ENCODE results near the gene NPTN. TPM values are rescaled to one million over a fixed set of nuclear protein-coding genes. Genes with fewer than 3 reads are reported as not detected.

NPTN gene
- total and polyA plus RNA-seq, 5 donors from 2014 or later: 35.4 to 45.3 (median 37.5) TPM

DNA sequence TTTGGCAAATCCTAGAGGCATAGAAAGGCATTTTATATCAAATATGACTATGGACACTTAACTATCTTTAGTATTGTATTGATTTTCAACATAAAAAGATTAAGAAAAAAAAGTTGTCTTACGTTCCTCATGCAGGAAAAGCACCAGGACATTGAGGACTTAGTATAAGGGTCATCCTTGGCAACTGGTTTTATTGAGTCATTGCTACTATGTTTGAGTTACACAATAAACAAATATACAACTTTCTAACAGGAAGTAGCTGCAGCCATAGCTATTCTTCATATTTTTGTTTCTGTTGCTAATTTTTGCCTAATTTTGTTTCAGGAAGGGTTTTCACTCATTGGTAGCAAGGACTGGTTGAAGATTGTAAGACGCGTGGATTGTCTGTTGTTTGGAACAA, 93.0 kb downstream of the NPTN start:
- no peak overlapping the region for H3K27ac Mint-ChIP-seq
- no peak for ATAC-seq (ENCODE audit: low read depth in 2 of 2)
- no peak for DNase-seq
- no peaks in the 10 kb centered on the region for H3K9me3 Mint-ChIP-seq
- Histone ChIP-seq H3K4me1 (ENCODE audit: control insufficient read depth, insufficient read depth, low read length, poor library complexity, severe bottlenecking) (no peaks in the 10 kb centered on the region), H3K27me3 (ENCODE audit: control insufficient read depth, insufficient read depth, low read length) (no peaks in the 10 kb centered on the region), H3K9me3 (ENCODE audit: control insufficient read depth in 2 of 2, low read length in 2 of 2) (no peaks in the 10 kb centered on the region), H3K4me3 (ENCODE audit: low read depth, low read length) (no peak overlapping the region), H3K36me3 (ENCODE audit: control insufficient read depth, insufficient read depth, low read length) (no peaks in the 10 kb centered on the region), H3K27ac (ENCODE audit: insufficient read depth, low read length, poor library complexity, severe bottlenecking) (no peak overlapping the region)
- H3K27me3 Mint-ChIP-seq: no peaks in the 10 kb centered on the region
- H3K36me3 Mint-ChIP-seq: no peaks in the 10 kb centered on the region
- H3K4me1 Mint-ChIP-seq: no peaks in the 10 kb centered on the region
- no peak overlapping the region for H3K4me3 Mint-ChIP-seq

DNA sequence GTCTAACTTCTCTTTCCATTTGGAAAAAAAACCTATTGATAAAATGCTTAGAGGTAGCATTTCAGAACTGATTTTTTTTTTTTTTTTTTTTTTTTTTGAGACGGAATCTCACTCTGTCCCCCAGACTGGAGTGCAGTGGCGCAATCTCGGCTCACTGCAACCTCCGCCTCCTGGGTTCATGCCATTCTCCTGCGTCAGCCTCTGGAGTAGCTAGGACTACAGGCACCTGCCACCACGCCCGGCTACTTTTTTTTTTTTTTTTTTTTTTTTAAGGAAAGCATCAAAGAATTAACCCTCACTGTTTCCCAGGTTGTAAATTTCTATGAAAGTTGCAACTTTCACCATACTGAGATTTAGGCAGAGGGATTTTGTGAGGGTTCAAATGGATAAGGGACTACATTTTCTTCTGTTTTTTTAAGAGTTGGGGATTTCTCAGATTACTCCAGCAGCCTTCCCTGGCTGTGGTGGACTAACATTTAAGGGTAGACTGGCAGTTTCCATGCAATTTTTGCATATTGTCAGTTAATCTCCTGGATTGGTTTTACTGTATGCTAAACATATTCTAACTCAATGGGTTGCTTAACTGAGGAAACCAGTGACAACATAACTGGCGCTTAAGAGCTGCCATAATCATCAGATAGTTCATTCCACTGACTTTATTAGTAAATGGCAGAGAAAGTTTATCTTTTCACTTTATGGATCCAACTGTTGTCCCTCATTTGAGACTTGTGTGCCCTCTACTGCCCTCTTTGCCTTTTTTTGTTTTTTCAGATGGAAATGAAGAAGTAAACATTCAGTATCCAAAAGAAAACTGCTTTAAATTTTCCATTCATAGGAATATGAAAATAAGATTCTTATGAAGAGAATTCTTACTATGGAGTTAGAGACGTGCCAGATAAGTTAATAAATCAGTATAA, 93.7 kb downstream of the NPTN start:
- Mint-ChIP-seq H3K27me3 (no peaks in the 10 kb centered on the region), H3K4me3 (no peak overlapping the region), H3K27ac (no peak overlapping the region), H3K9me3 (no peaks in the 10 kb centered on the region), H3K4me1 (no peaks in the 10 kb centered on the region), H3K36me3 (no peaks in the 10 kb centered on the region)
- H3K9me3 ChIP-seq (ENCODE audit: control insufficient read depth in 2 of 2, low read length in 2 of 2): no peaks in the 10 kb centered on the region
- ATAC-seq (ENCODE audit: low read depth in 2 of 2): no peak
- no peak for DNase-seq
- H3K36me3 ChIP-seq (ENCODE audit: control insufficient read depth, insufficient read depth, low read length): no peaks in the 10 kb centered on the region
- no peaks in the 10 kb centered on the region for H3K4me1 ChIP-seq (ENCODE audit: control insufficient read depth, insufficient read depth, low read length, poor library complexity, severe bottlenecking)
- H3K27me3 ChIP-seq (ENCODE audit: control insufficient read depth, insufficient read depth, low read length): no peaks in the 10 kb centered on the region
- no peak overlapping the region for H3K4me3 ChIP-seq (ENCODE audit: low read depth, low read length)
- H3K27ac ChIP-seq (ENCODE audit: insufficient read depth, low read length, poor library complexity, severe bottlenecking): no peak overlapping the region

DNA sequence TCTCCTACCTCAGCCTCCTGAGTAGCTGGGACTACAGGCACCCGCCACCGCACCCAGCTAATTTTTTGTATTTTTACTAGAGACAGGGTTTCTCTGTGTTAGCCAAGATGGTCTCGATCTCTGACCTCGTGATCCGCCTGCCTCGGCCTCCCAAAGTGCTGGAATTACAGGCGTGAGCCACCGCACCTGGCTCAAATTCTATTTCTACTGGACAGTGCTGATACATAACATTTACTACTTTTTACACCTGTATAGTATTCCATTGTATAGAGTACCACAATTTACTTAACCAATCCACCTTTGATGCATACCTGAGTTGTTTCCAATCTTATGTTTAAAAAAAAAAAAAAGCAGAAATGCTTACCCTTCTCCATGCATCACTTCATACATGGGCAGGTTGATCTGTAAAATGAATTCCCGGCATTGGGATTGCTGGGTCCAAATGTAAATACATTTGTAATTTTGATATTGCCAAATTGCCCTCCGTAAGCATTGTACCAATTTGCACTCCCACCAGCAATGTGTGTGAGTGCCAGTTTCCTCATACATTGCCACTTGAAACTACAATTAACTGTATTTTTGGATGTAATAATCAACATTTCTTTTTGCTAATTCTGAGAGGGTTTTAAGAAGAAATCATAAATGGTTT, 94.5 kb downstream of the NPTN start:
- H3K4me3 Mint-ChIP-seq: no peak overlapping the region
- Histone ChIP-seq H3K27me3 (ENCODE audit: control insufficient read depth, insufficient read depth, low read length) (no peaks in the 10 kb centered on the region), H3K4me1 (ENCODE audit: control insufficient read depth, insufficient read depth, low read length, poor library complexity, severe bottlenecking) (no peaks in the 10 kb centered on the region), H3K27ac (ENCODE audit: insufficient read depth, low read length, poor library complexity, severe bottlenecking) (no peak overlapping the region), H3K36me3 (ENCODE audit: control insufficient read depth, insufficient read depth, low read length) (no peaks in the 10 kb centered on the region), H3K9me3 (ENCODE audit: control insufficient read depth in 2 of 2, low read length in 2 of 2) (no peaks in the 10 kb centered on the region), H3K4me3 (ENCODE audit: low read depth, low read length) (no peak overlapping the region)
- H3K36me3 Mint-ChIP-seq: no peaks in the 10 kb centered on the region
- ATAC-seq (ENCODE audit: low read depth in 2 of 2): no peak
- H3K4me1 Mint-ChIP-seq: no peaks in the 10 kb centered on the region
- no peak for DNase-seq
- H3K9me3 Mint-ChIP-seq: no peaks in the 10 kb centered on the region
- H3K27me3 Mint-ChIP-seq: no peaks in the 10 kb centered on the region
- no peak overlapping the region for H3K27ac Mint-ChIP-seq

DNA sequence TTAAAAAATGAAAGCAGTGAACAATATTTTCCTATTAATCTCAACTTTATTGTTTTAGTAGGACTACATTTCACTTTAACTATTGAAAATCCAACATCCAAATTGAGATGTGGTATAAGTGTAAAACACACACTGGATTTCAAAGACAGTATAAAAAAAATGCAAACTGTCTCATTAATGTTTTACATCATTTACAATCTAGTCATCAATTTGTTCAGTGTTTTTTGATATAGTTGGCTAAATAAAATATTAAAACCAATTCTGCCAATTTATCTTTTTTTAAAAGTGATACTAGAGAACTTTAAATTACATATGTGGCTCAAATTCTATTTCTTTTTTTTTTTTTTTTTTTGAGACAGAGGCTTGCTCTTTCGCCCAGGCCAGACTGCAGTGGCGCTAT, 95.1 kb downstream of the NPTN start:
- Mint-ChIP-seq H3K4me1 (no peaks in the 10 kb centered on the region), H3K36me3 (no peaks in the 10 kb centered on the region), H3K27me3 (no peaks in the 10 kb centered on the region), H3K4me3 (no peak overlapping the region), H3K9me3 (no peaks in the 10 kb centered on the region), H3K27ac (no peak overlapping the region)
- H3K4me3 ChIP-seq (ENCODE audit: low read depth, low read length): no peak overlapping the region
- H3K9me3 ChIP-seq (ENCODE audit: control insufficient read depth in 2 of 2, low read length in 2 of 2): no peaks in the 10 kb centered on the region
- H3K4me1 ChIP-seq (ENCODE audit: control insufficient read depth, insufficient read depth, low read length, poor library complexity, severe bottlenecking): no peaks in the 10 kb centered on the region
- H3K27me3 ChIP-seq (ENCODE audit: control insufficient read depth, insufficient read depth, low read length): no peaks in the 10 kb centered on the region
- no peak for DNase-seq
- no peak overlapping the region for H3K27ac ChIP-seq (ENCODE audit: insufficient read depth, low read length, poor library complexity, severe bottlenecking)
- ATAC-seq (ENCODE audit: low read depth in 2 of 2): no peak
- no peaks in the 10 kb centered on the region for H3K36me3 ChIP-seq (ENCODE audit: control insufficient read depth, insufficient read depth, low read length)

DNA sequence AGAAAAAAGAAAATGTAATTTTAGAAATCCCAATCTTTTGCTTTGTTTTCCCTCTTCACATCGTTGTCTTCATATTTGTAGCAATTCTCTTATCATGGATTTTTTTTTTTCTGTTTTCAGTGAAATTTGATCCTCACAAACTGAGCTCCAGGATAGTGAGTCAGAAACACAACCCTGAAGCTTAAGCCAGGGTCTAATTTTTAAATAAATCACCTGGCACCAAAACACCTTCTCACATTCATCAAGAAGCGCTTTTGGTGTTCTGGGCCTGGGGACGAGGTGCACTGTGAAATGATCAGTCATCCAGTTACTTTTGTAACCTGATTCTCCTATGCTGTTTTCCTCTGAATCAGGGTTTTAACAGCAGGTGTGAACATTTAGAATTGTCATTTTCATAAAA, 102.5 kb downstream of the NPTN start:
- no peak overlapping the region for H3K4me3 Mint-ChIP-seq
- DNase-seq (no peak), ATAC-seq (ENCODE audit: low read depth in 2 of 2) (no peak)
- Histone ChIP-seq H3K4me3 (ENCODE audit: low read depth, low read length) (no peak overlapping the region), H3K9me3 (ENCODE audit: control insufficient read depth in 2 of 2, low read length in 2 of 2) (no peaks in the 10 kb centered on the region), H3K27me3 (ENCODE audit: control insufficient read depth, insufficient read depth, low read length) (peaks cover 7% of the 10 kb centered on the region), H3K4me1 (ENCODE audit: control insufficient read depth, insufficient read depth, low read length, poor library complexity, severe bottlenecking) (no peaks in the 10 kb centered on the region), H3K27ac (ENCODE audit: insufficient read depth, low read length, poor library complexity, severe bottlenecking) (no peak overlapping the region), H3K36me3 (ENCODE audit: control insufficient read depth, insufficient read depth, low read length) (no peaks in the 10 kb centered on the region)
- no peak overlapping the region for H3K27ac Mint-ChIP-seq
- peaks cover 0 to 6% (median 0%) of the 10 kb centered on the region in 7 donors for H3K9me3 Mint-ChIP-seq
- H3K4me1 Mint-ChIP-seq: no peaks in the 10 kb centered on the region
- H3K27me3 Mint-ChIP-seq: peaks cover 20% of the 10 kb centered on the region
- no peaks in the 10 kb centered on the region for H3K36me3 Mint-ChIP-seq

DNA sequence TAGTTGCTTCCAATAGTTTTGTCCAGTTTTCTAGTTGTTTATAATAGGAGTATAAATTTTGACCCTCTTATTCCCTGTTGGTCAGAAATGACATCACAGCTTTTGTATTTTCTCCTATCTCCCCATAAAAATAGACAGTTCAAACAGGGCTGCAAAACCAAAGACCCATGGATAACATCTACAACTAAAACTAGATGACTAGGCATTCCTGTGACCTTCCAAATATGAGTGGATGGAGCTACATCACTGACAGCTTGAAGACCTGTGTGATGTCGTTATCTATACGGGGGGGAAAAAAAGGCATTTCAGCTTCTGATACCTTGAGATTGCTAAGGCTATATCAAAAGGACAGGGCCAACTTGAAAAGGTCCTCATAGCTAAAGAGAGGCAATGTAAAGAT, 105.6 kb downstream of the NPTN start:
- no peaks in the 10 kb centered on the region for H3K4me1 Mint-ChIP-seq
- no peak overlapping the region for H3K27ac ChIP-seq (ENCODE audit: insufficient read depth, low read length, poor library complexity, severe bottlenecking)
- DNase-seq (no peak), ATAC-seq (ENCODE audit: low read depth in 2 of 2) (no peak)
- H3K36me3 Mint-ChIP-seq: no peaks in the 10 kb centered on the region
- H3K27me3 Mint-ChIP-seq: peaks cover 20% of the 10 kb centered on the region
- peaks cover 0 to 6% (median 0%) of the 10 kb centered on the region in 7 donors for H3K9me3 Mint-ChIP-seq
- no peaks in the 10 kb centered on the region for H3K4me1 ChIP-seq (ENCODE audit: control insufficient read depth, insufficient read depth, low read length, poor library complexity, severe bottlenecking)
- H3K4me3 ChIP-seq (ENCODE audit: low read depth, low read length): no peak overlapping the region
- H3K36me3 ChIP-seq (ENCODE audit: control insufficient read depth, insufficient read depth, low read length): no peaks in the 10 kb centered on the region
- H3K27ac Mint-ChIP-seq: no peak overlapping the region
- no peaks in the 10 kb centered on the region for H3K9me3 ChIP-seq (ENCODE audit: control insufficient read depth in 2 of 2, low read length in 2 of 2)
- peaks cover 7% of the 10 kb centered on the region for H3K27me3 ChIP-seq (ENCODE audit: control insufficient read depth, insufficient read depth, low read length)
- no peak overlapping the region for H3K4me3 Mint-ChIP-seq

DNA sequence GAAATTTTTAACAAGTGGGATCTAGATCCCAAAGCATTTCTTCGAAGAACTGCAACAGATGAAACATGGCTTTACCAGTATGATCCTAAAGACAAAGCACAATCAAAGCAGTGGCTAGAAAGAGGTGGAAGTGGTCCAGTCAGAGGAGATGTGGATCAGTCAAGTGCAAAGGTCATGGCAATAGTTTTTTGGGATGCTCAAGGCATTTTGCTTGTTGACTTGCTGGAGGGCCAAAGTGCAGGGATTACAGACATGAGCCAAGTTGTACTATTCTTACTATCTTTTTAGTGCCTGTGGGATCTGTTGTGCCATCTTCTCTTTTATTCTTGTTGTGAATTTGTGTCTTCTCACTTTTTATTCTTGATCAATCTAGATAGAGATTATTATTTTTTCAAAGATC, 108.3 kb downstream of the NPTN start:
- H3K4me3 ChIP-seq (ENCODE audit: low read depth, low read length): no peak overlapping the region
- H3K9me3 ChIP-seq (ENCODE audit: control insufficient read depth in 2 of 2, low read length in 2 of 2): no peaks in the 10 kb centered on the region
- Mint-ChIP-seq H3K9me3 (peaks cover 0 to 6% (median 0%) of the 10 kb centered on the region in 7 donors), H3K4me3 (no peak overlapping the region), H3K36me3 (no peaks in the 10 kb centered on the region), H3K4me1 (peaks cover 0 to 14% (median 9%) of the 10 kb centered on the region in 4 donors), H3K27me3 (peaks cover 16% of the 10 kb centered on the region), H3K27ac (no peak overlapping the region)
- peaks cover 4% of the 10 kb centered on the region for H3K27me3 ChIP-seq (ENCODE audit: control insufficient read depth, insufficient read depth, low read length)
- H3K36me3 ChIP-seq (ENCODE audit: control insufficient read depth, insufficient read depth, low read length): no peaks in the 10 kb centered on the region
- DNase-seq (no peak), ATAC-seq (ENCODE audit: low read depth in 2 of 2) (no peak)
- no peak overlapping the region for H3K27ac ChIP-seq (ENCODE audit: insufficient read depth, low read length, poor library complexity, severe bottlenecking)
- peaks cover 3% of the 10 kb centered on the region for H3K4me1 ChIP-seq (ENCODE audit: control insufficient read depth, insufficient read depth, low read length, poor library complexity, severe bottlenecking)
